Bronchial epithelial cell (primary cell): Measurements from ENCODE around the gene SLC34A2. TPM values are rescaled to one million over a fixed set of nuclear protein-coding genes. Genes with fewer than 3 reads are reported as not detected.
A peak's percentile ranks its signal among the peaks of the same experiment; 100 is the strongest.
"Not testable (repeated sequence)": the region's sequence is repeated elsewhere in the genome, so short reads cannot be mapped to it uniquely, and the experiment has no call there.

Source experiments
- DNase-seq: peaks from one replicate; pipeline ENCODE4 v3.0.0-alpha.2; 2010; ENCODE audit warnings: low read depth
- FAIRE-seq: peaks from 2 replicates; lab custom pipeline; 2011; peaks lifted over from hg19 to GRCh38; lab: Jason Lieb, UNC
- H3K27me3 ChIP-seq: 2 replicates; pipeline ENCODE4 v1.5.1; 2011; ENCODE audit warnings: low read length; ENCODE audit not compliant: control insufficient read depth, insufficient read depth
- H3K36me3 ChIP-seq: 2 replicates; pipeline ENCODE4 v1.5.1; 2011; ENCODE audit warnings: low read length; ENCODE audit not compliant: control insufficient read depth, insufficient read depth
- H3K4me3 ChIP-seq: 2 replicates; pipeline ENCODE4 v1.5.1; 2011; ENCODE audit warnings: mild to moderate bottlenecking, low read depth, low read length, control low read depth
- total RNA-seq: library from RNA; depleted of rRNA; stranded (reverse); fragments of >200 nt; gene quantifications from 2 replicates; pipeline ENCODE4 v1.2.1, GENCODE V29; 2014
- TF ChIP-seq, protein P1 (sequence below): IDR thresholded peaks from 2 replicates; pipeline ENCODE4 v1.5.1; 2011; ENCODE audit warnings: mild to moderate bottlenecking, moderate library complexity, low read length, control low read depth, inconsistent platforms; ENCODE audit not compliant: insufficient read depth, severe bottlenecking

SLC34A2 gene
- total RNA-seq, 1 donor from 2014 or later: under 0.01 TPM

DNA sequence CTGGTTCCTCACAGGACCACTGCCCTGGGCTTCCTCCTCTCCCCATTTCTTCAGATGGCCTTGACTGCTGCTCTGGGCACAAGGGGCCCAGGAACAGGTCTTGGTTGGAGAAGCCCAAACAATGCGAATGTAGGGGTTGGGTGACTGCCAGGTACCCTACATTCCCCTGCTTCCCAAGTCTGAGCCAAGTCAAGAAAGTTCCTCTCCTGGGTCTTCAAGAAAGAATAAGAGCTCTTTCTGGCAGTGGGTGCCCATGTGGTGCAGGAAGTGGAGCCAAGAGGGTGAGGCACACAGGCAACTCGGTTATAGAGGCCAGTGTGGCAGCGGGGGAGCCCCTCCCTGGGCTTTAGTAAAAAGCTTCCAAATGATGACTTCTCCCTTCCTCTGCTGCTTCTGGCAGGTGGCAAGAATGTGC is 2.7 kb downstream of the SLC34A2 start:
- TF ChIP-seq, protein P1, sequence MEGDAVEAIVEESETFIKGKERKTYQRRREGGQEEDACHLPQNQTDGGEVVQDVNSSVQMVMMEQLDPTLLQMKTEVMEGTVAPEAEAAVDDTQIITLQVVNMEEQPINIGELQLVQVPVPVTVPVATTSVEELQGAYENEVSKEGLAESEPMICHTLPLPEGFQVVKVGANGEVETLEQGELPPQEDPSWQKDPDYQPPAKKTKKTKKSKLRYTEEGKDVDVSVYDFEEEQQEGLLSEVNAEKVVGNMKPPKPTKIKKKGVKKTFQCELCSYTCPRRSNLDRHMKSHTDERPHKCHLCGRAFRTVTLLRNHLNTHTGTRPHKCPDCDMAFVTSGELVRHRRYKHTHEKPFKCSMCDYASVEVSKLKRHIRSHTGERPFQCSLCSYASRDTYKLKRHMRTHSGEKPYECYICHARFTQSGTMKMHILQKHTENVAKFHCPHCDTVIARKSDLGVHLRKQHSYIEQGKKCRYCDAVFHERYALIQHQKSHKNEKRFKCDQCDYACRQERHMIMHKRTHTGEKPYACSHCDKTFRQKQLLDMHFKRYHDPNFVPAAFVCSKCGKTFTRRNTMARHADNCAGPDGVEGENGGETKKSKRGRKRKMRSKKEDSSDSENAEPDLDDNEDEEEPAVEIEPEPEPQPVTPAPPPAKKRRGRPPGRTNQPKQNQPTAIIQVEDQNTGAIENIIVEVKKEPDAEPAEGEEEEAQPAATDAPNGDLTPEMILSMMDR: no peak
- H3K36me3 ChIP-seq: no peaks in the 10 kb centered on the region
- DNase-seq (no peak), FAIRE-seq (no peak)
- peaks cover 23% of the 10 kb centered on the region for H3K27me3 ChIP-seq
- no peak overlapping the region for H3K4me3 ChIP-seq

DNA sequence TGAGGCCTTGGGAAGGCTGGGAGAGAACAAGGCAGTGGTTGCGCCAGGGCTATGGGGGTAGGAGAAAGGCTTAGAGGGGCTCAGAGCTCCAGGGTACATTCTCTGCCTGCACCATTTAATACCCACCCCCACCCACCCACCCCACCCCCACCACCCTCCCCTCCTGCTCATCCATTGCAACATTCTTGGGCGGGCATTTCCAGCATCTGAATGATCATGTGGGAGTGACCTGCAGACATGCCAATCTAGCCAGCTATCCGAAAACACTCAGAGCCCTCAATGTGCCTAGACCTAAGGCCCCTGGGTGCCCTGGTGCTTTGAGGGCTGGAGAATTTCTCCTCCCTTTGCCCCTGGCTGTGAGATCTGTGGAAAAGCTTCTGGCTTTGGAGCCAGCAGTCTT is 3.1 kb downstream of the SLC34A2 start:
- no peak overlapping the region for H3K4me3 ChIP-seq
- FAIRE-seq: no peak
- DNase-seq: no peak
- TF ChIP-seq, protein P1: no peak
- peaks cover 23% of the 10 kb centered on the region for H3K27me3 ChIP-seq
- H3K36me3 ChIP-seq: no peaks in the 10 kb centered on the region

DNA sequence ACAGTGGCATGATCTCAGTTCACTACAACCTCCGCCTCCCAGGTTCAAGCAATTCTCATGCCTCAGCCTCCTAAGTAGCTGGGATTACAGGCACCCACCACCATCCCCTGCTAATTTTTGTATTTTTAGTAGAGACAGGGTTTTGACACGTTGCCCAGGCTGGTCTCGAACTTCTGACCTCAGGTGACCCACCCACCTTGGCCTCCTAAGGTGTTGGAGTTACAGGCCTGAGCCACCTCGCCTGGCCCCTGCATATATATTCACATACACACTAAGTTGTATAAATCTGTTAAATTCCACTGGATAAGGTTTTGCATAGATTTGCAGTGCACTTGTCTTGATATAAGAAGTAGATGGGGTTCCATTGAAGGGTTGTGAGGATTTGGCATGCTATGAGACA is 5.8 kb downstream of the SLC34A2 start:
- H3K27me3 ChIP-seq, FAIRE-seq, H3K4me3 ChIP-seq, DNase-seq, H3K36me3 ChIP-seq: not testable (repeated sequence)

DNA sequence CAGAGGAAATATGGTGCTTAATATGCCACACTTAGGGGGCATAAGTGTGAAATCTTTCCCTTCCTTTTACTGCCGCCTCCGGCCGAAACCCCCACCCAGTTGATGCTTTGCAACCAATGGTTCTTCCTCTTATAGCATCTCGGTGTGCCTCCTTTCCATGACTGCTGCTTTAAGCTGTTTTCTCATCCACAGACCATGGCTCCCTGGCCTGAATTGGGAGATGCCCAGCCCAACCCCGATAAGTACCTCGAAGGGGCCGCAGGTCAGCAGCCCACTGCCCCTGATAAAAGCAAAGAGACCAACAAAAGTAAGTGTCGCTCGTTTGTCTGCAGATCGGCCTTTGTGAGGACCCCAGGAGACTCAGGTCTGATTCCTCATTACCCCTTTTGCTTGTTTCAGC is 6.7 kb downstream of the SLC34A2 start:
- Histone ChIP-seq H3K4me3 (no peak overlapping the region), H3K27me3 (peaks cover 2% of the 10 kb centered on the region), H3K36me3 (no peaks in the 10 kb centered on the region)
- TF ChIP-seq, protein P1: no peak
- DNase-seq (no peak), FAIRE-seq (peak; percentile 36)

DNA sequence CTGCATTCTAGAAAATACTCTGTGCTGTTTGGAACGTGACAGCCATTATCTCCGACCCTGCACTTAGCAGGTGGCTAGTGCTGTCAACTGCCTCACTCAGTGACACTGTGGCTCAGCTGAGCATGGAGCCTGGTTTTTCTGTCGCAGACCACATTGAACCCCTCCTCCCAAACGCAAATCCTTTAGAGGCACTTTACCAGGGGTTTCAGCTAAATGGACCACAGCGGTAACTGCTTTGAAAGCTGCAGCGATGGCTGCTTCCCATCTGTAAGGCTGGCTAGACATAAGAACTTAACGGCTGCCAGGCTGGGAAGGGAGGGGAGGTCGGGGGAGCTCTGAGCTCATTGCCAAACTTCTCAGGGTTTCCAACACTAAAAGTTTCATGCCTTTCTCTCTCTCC is 8.1 kb downstream of the SLC34A2 start:
- DNase-seq: no peak
- no peak for FAIRE-seq
- Histone ChIP-seq H3K27me3 (peaks cover 2% of the 10 kb centered on the region), H3K4me3 (no peak overlapping the region), H3K36me3 (no peaks in the 10 kb centered on the region)
- TF ChIP-seq, protein P1: no peak

DNA sequence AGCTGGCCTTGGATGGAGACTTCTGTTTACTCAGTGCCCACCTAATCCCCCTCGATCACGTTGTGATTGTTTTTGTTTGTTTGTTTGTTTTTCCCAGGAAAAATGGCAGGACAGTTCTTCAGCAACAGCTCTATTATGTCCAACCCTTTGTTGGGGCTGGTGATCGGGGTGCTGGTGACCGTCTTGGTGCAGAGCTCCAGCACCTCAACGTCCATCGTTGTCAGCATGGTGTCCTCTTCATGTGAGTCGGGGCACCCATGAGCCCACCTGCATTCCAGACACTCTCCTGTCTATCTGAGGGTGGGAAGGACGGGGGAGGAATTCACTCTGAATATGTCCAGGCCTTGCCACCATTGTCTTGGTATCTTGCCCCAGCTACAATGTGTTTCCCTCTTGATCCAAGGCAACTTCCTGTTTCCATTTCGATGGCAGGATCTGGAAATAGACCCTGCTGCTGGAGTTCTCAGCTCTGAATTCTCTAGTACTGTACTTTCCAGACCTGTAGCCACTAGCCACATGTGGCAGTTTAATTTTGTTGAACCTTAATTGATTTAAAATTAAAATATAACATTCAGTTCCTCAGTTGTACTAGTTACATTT is 10.5 kb downstream of the SLC34A2 start:
- Histone ChIP-seq H3K27me3 (no peaks in the 10 kb centered on the region), H3K4me3 (no peak overlapping the region), H3K36me3 (no peaks in the 10 kb centered on the region)
- no peak for DNase-seq
- TF ChIP-seq, protein P1: no peak
- FAIRE-seq: no peak
